Ovary (tissue), 3 donors: ENCODE measurements around the gene ERMP1.

Experiments used
- CTCF ChIP-seq, 3 donors: fragments of 450-650 bp in 2 of 3; fragments of 200-600 bp in 1 of 3; IDR thresholded peaks; one replicate each; pipeline versions ENCODE4 v1.5.1 to v1.8.0; 2016 to 2022; ENCODE audit warnings: antibody characterized with exemption in 3 of 3, mild to moderate bottlenecking in 1 of 3
- POLR2A ChIP-seq: fragments of 450-650 bp; IDR thresholded peaks from one replicate; pipeline ENCODE4 v1.6.1; 2017; ENCODE audit warnings: antibody characterized with exemption, mild to moderate bottlenecking, moderate library complexity
- donor health status: DM: no; HTN: no; CAD: no.

GRCh38 chr9:5791870-5792269, 41.0 kb downstream of the ERMP1 start:
- TF ChIP-seq CTCF (IDR thresholded peaks at IDR 0.05) (no peak), POLR2A (no peak)
